ENCODE data around the gene GALNT18.

The GALNT18 gene

DNA sequence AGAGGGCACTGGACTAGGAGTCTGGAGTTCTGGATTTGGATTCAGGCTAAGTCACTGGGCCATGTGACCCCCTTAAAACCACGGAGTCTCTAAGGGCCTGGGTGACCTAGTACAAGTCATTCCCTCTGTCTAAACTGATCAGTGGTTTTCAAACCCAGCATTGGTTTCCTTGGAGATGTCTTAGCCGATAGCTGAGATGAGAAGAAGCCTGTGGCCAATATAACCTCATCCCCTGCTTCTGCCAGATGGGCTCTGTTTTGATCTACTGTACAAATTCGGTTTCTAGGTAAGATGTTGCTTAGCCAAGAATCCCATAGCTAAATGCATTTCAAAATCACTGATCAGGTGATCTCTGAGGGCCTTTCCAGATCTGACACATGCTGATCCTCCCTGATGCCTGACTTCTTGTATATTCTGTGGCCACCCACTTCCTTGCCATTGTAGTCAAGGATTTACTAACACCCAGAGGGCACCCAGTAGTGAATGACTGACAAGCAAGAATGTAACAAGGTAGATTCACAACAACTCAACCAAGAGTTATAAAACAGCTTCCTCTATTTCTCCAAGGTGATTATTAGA, 53.1 kb downstream of the GALNT18 start:
- DNase-seq (ENCODE audit: low read depth, low spot score) = no peak

- peak; percentile 67 for DNase-seq (ENCODE audit: low read depth, low spot score)
Observed at GRCh38 chr11:11567936-11568650, 53.7 kb downstream of the GALNT18 start.

GRCh38 chr11:11565636-11566035, 56.2 kb downstream of the GALNT18 start:
- no peak for DNase-seq (ENCODE audit: low read depth, low spot score)

DNA sequence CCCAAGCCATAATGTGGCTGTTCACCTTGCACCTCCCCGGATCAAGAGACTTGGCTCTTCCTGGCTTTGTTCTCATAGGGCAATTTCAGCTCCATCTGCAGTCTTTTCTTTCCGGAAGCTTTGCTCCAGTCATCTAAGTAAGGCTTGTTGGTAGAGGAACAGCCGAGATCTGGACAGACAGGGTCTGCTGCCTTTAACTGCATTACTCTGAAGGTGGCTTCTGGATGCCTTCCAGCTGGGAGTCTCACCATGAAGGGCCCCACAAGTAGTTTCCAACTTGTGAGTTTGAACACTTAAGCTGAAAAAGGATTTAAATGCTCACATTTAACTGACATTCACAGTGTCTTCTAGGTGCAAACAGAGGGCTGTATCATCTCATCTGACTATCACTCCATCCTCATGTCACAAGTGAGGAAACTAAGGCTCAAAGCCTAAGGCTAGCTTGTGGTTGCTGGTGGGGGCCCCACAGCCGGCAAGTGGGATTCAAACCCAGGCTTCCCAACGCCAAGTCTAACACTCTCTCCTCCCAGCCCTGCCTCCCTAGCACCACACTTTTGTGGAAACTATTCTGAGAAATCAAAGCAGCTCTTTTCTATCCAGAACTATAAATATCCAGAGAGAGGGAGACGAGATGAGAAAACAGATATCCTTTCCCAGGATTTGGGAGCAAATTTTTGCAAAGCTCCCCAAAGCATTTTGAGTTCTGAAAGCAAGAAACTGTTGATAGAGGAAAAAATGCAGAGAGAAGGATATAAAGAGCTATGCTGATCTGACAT, 58.4 kb downstream of the GALNT18 start:
- no peak for DNase-seq (ENCODE audit: low read depth, low spot score)

- DNase-seq (ENCODE audit: low read depth, low spot score) = no peak
Observed at GRCh38 chr11:11561991-11562390, 59.8 kb downstream of the GALNT18 start.

DNA sequence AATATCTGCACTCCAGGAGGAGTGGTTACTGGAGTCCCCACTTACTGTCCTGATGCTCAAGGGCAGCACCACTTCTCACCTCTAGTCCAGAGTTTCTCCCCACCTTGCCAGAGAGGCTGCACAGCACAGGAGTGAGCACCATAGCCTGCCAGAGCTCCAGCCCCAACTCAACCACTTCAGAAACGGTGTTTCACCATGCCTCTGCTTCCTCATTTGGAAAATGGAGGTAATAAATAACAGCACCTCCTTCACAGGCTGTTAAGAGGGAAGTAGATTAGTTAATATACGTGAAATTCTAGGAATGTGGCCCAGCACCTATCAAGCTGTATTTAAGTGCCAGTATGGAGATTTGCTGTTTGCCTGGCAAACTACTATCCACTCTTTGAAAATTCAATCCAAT, 63.0 kb downstream of the GALNT18 start:
- DNase-seq (ENCODE audit: low read depth, low spot score) = no peak

DNA sequence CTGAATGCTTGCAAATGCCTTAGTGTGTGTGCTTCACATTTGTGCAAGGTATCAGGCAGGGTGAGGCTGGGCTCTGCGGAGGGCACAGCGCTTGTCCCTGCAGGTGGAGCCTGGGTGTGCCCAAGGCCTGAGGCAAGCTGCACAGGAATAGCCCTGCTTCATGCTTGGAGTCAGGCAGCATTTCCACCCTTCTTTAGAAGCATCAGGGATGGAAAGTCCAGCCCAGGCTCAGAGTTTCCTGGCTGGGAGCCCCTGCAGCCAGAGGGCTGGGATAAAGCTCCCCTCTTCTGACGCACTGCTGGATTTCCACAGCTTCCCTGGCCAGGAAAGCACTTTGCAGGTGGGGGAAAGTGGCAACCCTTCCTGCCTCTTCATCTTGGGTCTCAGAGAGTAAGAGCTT, 63.4 kb downstream of the GALNT18 start:
- no peak for DNase-seq (ENCODE audit: low read depth, low spot score)

GRCh38 chr11:11555208-11555607, 66.6 kb downstream of the GALNT18 start:
- peak; percentile 81 for DNase-seq (ENCODE audit: low read depth, low spot score)

GRCh38 chr11:11553573-11553972, 68.2 kb downstream of the GALNT18 start:
- DNase-seq (ENCODE audit: low read depth, low spot score) = no peak

DNA sequence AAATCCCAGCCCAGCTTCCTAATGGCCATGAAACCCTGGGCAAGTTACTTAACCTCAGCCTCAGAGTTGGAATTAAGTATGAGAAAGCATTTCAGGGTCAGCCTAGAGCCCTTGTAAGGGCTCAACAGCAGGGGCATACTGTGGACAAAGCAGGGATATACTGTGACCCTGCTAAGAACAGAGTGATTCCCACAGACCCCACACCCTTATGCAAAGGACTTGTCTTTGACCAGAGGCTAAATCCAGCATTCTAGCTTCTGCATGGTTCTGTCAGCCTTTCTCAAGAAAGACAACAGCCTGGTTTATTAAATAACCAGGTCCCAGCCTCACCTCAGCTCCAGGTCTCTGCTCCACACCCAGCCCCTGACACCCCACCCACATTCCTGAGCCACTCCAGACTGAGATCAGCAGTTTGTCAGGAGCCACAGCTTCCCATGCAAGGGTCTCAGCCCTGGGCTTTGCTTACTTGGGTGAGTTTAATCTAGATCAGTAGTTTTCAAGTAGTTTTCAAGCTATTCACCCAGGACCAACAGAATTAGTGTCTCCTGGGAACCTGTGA, 69.2 kb downstream of the GALNT18 start:
- no peak for DNase-seq (ENCODE audit: low read depth, low spot score)

- no peak for DNase-seq (ENCODE audit: low read depth, low spot score)
Observed at GRCh38 chr11:11550534-11550933, 71.3 kb downstream of the GALNT18 start.

DNA sequence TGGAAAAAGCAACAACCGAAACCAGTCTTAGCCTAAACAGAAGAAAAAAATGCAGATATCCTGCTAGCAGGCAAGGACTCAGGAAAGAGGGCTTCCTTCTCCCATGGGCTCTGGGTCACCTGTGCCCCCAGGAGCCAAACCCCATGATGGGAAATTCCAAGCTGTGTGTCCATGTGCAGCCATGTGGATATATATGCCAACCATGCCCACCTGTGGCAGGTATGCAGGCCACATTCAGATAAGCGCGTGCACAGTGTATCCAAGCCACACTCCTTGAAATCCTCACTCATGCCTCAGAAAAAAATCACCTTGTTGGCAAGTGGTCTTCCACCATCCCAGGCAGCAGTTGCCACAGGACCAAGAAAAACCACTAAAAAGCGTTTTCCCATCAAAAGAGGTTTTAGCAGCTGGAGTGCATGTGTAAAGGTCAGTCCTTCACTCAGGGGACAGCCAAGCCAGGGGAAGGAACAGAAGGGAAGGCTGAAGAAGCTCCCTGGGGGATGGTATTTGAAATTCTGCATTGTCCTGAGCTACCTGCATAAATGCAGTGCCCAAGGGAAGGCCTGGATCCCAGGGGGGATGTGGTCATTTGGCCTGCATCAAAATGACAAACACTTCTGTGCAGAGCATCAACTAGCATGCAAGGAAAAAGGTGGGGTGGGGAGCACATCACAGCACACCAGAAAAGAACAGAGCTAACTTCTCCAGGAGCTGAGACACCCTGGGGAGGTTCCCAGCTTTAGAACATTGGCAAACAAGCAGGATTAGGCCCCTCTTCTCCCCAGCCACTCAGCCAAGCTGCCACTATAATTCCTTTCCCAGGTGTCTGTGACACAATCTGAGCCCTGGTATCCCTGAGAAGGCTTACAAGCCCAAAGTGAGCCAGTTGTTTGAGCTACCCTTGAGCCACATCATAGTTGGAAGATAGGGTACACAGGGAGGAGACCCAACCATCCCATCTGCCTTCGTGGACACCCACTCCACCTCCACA, 76.2 kb downstream of the GALNT18 start:
- no peak for DNase-seq (ENCODE audit: low read depth, low spot score)

- no peak for DNase-seq (ENCODE audit: low read depth, low spot score)
Observed at GRCh38 chr11:11543656-11544055, 78.1 kb downstream of the GALNT18 start.

DNA sequence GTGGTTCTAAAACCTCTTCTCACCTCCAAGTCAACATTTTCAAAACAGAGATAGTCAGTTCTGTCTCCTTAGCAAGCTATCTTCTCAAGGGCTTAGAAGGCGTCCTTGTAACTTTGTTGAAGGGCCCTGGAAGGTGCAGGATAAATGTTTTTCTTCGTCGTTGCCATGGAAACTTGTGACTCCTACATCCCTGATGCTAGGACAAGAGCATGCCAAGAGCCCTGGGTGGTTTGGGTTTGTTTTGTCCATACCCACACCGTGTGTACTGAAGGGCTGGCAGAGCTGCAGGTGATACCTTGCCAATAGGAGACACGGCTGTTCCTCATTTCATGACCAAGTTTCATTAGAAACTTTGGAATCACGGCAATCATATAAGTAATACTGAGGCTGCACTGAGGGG, 81.6 kb downstream of the GALNT18 start:
- no peak for DNase-seq (ENCODE audit: low read depth, low spot score)

DNA sequence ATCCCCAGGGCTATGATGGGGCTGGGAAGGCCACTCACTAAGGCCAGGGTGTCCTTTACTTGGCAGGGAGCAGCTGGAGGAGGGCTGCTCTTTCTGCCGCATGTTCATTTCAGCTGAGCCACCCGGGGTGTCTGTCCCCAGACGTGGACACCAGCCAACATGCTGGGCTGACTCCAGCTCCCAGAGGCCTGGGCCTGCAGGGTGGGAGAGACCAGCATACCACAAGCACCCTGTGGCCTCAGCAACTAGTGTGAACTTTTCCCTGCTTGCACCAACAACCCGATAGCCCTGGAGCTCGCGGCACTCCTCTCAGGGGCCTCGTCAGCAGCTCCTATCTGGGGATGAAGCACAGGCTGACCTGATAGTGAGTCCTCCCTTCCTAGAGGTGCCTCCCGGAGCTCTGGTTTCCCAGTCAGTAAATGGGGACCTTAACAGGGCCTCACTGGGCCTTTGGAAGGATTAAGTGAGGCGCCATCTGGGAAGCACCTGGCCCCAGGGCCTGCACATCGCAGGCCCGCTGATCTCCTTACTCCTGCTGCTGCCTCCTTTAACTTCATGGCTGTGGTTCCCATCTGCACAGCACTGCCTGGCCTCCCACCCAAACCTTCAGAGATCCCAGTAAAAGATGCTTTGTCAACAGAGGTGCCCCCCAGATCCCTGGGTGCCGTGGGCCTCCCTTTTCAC, 83.4 kb downstream of the GALNT18 start:
- peak; percentile 14 for DNase-seq (ENCODE audit: low read depth, low spot score)

DNA sequence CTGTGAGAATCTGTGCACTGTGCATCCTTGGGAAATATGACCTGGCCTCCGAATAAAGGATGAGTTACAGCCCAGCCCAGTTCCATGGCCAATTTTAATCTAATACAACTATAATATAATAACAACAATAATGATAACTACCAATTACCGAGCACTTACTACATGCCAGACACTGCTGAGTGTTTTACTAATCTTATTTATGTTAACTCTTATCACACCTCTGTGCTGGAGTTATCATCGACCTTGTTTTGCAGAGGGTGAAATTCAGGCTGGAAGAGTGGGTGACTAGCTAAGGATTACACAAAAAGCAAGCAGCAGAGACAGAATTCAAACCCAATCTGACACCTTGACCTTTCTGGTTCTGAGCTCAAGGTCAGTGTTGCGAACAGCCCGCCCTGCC, 83.9 kb downstream of the GALNT18 start:
- DNase-seq (ENCODE audit: low read depth, low spot score) = no peak

DNA sequence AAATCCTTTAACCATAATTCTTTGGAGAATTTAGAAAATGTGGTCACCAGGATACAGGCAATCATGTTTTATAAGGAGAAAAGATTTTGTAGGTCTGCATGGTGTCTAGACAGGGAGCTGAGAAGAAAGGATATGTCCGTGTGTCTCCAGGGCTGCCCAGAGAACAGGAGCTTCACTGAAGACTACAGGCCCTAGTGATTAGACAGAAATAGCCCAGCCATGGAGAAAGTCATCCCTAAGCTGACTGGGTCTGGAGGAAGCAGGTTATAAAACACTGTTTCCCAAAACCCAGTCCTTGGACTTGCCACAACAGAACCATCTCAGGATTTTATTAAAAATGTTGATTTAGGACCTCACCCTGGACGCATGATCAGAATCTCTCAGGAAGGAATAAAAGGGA, 84.4 kb downstream of the GALNT18 start:
- no peak for DNase-seq (ENCODE audit: low read depth, low spot score)

- DNase-seq (ENCODE audit: low read depth, low spot score) = no peak
Observed at GRCh38 chr11:11536650-11537049, 85.2 kb downstream of the GALNT18 start.

GRCh38 chr11:11535611-11536010, 86.2 kb downstream of the GALNT18 start:
- no peak for DNase-seq (ENCODE audit: low read depth, low spot score)

DNA sequence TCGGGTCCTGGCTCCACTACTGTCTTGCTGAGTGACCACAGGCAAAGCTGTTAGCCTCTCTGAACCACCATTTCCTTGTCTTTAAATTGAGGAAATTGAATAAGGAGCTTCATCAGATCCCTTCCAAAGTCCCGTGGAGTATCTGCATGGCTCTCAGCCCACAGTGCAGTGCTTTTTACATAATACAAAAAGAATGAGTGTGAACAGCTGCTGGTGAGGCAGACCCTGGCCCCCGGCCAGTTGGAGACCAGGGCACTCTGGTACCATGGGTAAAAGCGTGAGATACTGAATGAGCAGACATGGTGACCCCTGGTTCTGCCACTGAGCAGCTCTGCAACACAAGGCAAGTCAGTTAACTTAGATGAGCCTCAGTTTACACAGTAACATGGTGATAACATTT, 86.8 kb downstream of the GALNT18 start:
- DNase-seq (ENCODE audit: low read depth, low spot score) = peak; percentile 55

- DNase-seq (ENCODE audit: low read depth, low spot score) = no peak
Observed at GRCh38 chr11:11533751-11534150, 88.1 kb downstream of the GALNT18 start.
